OCI-LY3 (cell line): ENCODE measurements around the gene ACOT4.
"Not testable (repeated sequence)": the region's sequence is repeated elsewhere in the genome, so short reads cannot be mapped to it uniquely, and the experiment has no call there.

Source experiments
- H2AFZ ChIP-seq: fragments of 200-600, 300-600 bp; shearing (Covaris generic); 2 replicates; pipeline ENCODE4 v1.6.0; 2014; ENCODE audit warnings: antibody characterized with exemption, low read depth, low read length
- H3K27ac ChIP-seq: fragments of 200-600, 300-600 bp; sonication (generic); 2 replicates; pipeline ENCODE4 v1.5.1; 2014; ENCODE audit warnings: mild to moderate bottlenecking, low read length, moderate library complexity, mixed read lengths
- H3K27me3 ChIP-seq: fragments of 200-600, 300-600 bp; sonication (generic); 2 replicates; pipeline ENCODE4 v1.6.1; 2014; ENCODE audit warnings: low read depth, low read length, mixed read lengths
- H3K36me3 ChIP-seq: fragments of 200-600, 300-600 bp; sonication (generic); replicated peaks from 2 replicates; pipeline ENCODE3; 2014; ENCODE audit warnings: low read depth, low read length, mixed read lengths
- H3K4me1 ChIP-seq: fragments of 300-600, 200-600 bp; sonication (generic); 2 replicates; pipeline ENCODE4 v1.6.1; 2014; ENCODE audit warnings: low read length, mixed read lengths
- H3K4me2 ChIP-seq: fragments of 200-600, 300-600 bp; sonication (generic); 2 replicates; pipeline ENCODE4 v1.6.1; 2014; ENCODE audit warnings: low read length, mixed read lengths
- H3K4me3 ChIP-seq: fragments of 300-600, 200-600 bp; sonication (generic); 2 replicates; pipeline ENCODE4 v1.5.1; 2014; ENCODE audit warnings: antibody characterized with exemption, mild to moderate bottlenecking, low read length, moderate library complexity
- H3K79me2 ChIP-seq: fragments of 300-600, 200-600 bp; shearing (Covaris generic); 2 replicates; pipeline ENCODE4 v1.6.1; 2014; ENCODE audit warnings: mild to moderate bottlenecking, low read length, mixed read lengths
- H3K9ac ChIP-seq: fragments of 300-600, 200-600 bp; shearing (Covaris generic); 2 replicates; pipeline ENCODE4 v1.6.0; 2014; ENCODE audit warnings: mild to moderate bottlenecking, low read length, moderate library complexity
- H3K9me3 ChIP-seq: fragments of 200-600, 300-600 bp; shearing (Covaris generic); 2 replicates; pipeline ENCODE4 v1.6.1; 2014; ENCODE audit warnings: low read length, mixed read lengths; ENCODE audit not compliant: insufficient read depth
- H4K20me1 ChIP-seq: fragments of 200-600, 300-600 bp; sonication (generic); 2 replicates; pipeline ENCODE4 v1.6.1; 2016; ENCODE audit warnings: low read length, mixed read lengths; ENCODE audit not compliant: insufficient read depth
- CTCF ChIP-seq: fragments of 200-600, 300-600 bp; sonication (generic); IDR thresholded peaks from 2 replicates; pipeline ENCODE4 v1.5.1; 2014; ENCODE audit warnings: antibody characterized with exemption, low read length, low read depth
- EZH2phosphoT487 ChIP-seq: fragments of 200-600 bp; shearing (Covaris generic); IDR thresholded peaks from 2 replicates; pipeline ENCODE4 v1.6.1; 2018; ENCODE audit warnings: antibody characterized with exemption, mixed run types, low read depth

ACOT4 gene

DNA sequence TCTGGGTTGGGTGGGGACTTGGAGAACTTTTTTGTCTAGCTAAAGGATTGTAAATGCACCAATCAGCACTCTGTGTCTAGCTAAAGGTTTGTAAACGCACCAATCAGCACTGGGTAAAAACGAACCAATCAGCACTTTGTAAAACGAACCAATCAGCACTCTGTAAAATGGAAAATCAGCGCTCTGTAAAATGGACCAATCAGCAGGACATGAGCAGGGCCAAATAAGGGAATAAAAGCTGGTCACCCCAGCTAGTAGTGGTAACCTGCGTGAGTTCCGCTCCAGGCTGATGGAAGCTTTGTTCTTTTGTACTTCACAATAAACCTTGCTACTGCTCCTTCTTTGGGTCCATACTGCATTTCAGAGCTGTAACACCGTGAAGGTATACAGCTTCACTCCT is 24.3 kb upstream of the ACOT4 start:
- Histone ChIP-seq H3K27ac (no peak overlapping the region), H3K79me2 (peaks cover 16% of the 10 kb centered on the region), H3K27me3 (no peaks in the 10 kb centered on the region), H4K20me1 (peaks cover 5% of the 10 kb centered on the region; the same call in 1 of the 2 replicates), H2AFZ (no peak overlapping the region), H3K9me3 (no peaks in the 10 kb centered on the region), H3K9ac (no peak overlapping the region), H3K36me3 (peaks cover 7% of the 10 kb centered on the region), H3K4me2 (no peak overlapping the region), H3K4me3 (no peak overlapping the region), H3K4me1 (peaks cover 21% of the 10 kb centered on the region)
- TF ChIP-seq CTCF = no peak

GRCh38 chr14:73567951-73568885 is 23.5 kb upstream of the ACOT4 start:
- H3K9ac ChIP-seq = peak overlapping the region; percentile 86
- H3K27ac ChIP-seq = peak overlapping the region; percentile 63; the same call in 1 of the 2 replicates
- peak overlapping the region; percentile 86 for H3K4me3 ChIP-seq

GRCh38 chr14:73568886-73569184 is 22.8 kb upstream of the ACOT4 start:
- peak overlapping the region; percentile 97 for H3K4me2 ChIP-seq
- H3K36me3 ChIP-seq, H3K27me3 ChIP-seq, H3K9me3 ChIP-seq, H4K20me1 ChIP-seq: not testable (repeated sequence)
- peaks cover 16% of the 10 kb centered on the region for H3K79me2 ChIP-seq
- H3K27ac ChIP-seq = peak overlapping the region; percentile 63
- peak overlapping the region; percentile 86 for H3K4me3 ChIP-seq
- peaks cover 31% of the 10 kb centered on the region for H3K4me1 ChIP-seq
- peak overlapping the region; percentile 86 for H3K9ac ChIP-seq
- peak overlapping the region; percentile 89; the same call in 1 of the 2 replicates for H2AFZ ChIP-seq

More at GRCh38 chr14:73567951-73568885, 23.5 kb upstream of the ACOT4 start:
- Histone ChIP-seq H3K4me2 (peak overlapping the region; percentile 97), H3K36me3 (peaks cover 7% of the 10 kb centered on the region), H3K9me3 (no peaks in the 10 kb centered on the region), H2AFZ (0 out of 2 replicates have a peak overlapping the region, but pooled peaks have one; percentile 89), H3K79me2 (peaks cover 16% of the 10 kb centered on the region), H3K4me1 (peaks cover 25% of the 10 kb centered on the region), H4K20me1 (peaks cover 5% of the 10 kb centered on the region; the same call in 1 of the 2 replicates), H3K27me3 (no peaks in the 10 kb centered on the region)
- no peak for TF ChIP-seq EZH2phosphoT487

DNA sequence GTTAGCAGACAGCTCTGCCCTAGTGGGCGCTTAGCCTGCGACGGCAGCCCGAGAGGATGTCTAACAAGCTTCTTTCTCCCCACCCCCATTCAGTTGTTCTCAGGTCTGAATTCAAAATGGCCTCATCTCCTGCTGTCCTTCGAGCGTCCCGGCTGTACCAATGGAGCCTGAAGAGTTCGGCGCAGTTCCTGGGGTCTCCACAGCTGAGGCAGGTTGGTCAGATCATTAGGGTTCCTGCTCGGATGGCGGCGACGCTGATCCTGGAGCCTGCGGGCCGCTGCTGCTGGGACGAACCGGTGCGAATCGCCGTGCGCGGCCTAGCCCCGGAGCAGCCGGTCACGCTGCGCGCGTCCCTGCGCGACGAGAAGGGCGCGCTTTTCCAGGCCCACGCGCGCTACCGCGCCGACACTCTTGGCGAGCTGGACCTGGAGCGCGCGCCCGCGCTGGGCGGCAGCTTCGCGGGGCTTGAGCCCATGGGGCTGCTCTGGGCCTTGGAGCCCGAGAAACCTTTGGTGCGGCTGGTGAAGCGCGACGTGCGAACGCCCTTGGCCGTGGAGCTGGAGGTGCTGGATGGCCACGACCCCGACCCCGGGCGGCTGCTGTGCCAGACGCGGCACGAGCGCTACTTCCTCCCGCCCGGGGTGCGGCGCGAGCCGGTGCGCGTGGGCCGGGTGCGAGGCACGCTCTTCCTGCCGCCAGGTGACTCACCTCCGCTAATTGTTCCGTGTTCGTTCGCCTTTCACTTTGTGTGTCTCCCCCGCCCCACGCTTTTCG is 22.3 kb upstream of the ACOT4 start, which contains the start of gene ACOT2:
Gene ACOT2, plus strand, starts transcription at position 29 of the 774 bp plus-strand sequence. Its CDS starts 28 bp downstream, at position 57.
- H3K79me2 ChIP-seq = peaks cover 16% of the 10 kb centered on the region
- peak within 1 kb of the TSS; percentile 86 for H3K9ac ChIP-seq
- peak within 1 kb of the TSS; percentile 97 for H3K4me2 ChIP-seq
- not testable (repeated sequence) for H3K36me3 ChIP-seq, H3K27me3 ChIP-seq, H4K20me1 ChIP-seq, H3K9me3 ChIP-seq
- H3K27ac ChIP-seq = peak within 1 kb of the TSS; percentile 63
- H3K4me1 ChIP-seq = peaks cover 32% of the 10 kb centered on the region
- peak within 1 kb of the TSS; percentile 86 for H3K4me3 ChIP-seq
- peak within 1 kb of the TSS; percentile 89; the same call in 1 of the 2 replicates for H2AFZ ChIP-seq

DNA sequence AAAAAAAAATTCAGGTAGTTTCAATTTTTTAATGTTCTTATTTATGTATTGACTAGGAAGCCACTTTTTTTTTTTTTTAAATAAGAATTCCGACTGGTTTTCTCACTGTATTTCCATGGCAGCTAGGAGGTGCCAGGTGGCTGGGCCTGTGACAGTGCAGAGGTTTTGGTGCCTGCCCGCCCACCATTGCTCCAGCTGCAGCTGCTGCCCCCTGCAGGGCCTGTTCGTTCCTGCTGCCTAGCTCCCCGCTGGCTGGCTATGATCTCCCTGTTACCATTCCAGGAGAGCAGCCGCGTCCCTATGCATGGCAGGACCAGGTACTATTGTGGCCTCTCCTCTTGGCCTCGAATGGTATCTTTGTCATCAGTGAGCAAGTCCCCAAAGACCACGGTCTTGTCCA is 20.8 kb upstream of the ACOT4 start:
- Histone ChIP-seq H3K79me2 (peaks cover 16% of the 10 kb centered on the region), H3K4me2 (peak overlapping the region; percentile 97), H3K4me1 (peaks cover 32% of the 10 kb centered on the region)
- not testable (repeated sequence) for H3K27ac ChIP-seq, H4K20me1 ChIP-seq, H3K9ac ChIP-seq, H3K4me3 ChIP-seq, H3K9me3 ChIP-seq, H3K27me3 ChIP-seq, H2AFZ ChIP-seq, H3K36me3 ChIP-seq
- TF ChIP-seq CTCF = peak; percentile 62

- Histone ChIP-seq H3K4me2 (peak overlapping the region; percentile 14; the same call in 1 of the 2 replicates), H3K4me1 (peaks cover 30% of the 10 kb centered on the region), H3K79me2 (peaks cover 13% of the 10 kb centered on the region)
- not testable (repeated sequence) for H4K20me1 ChIP-seq, H3K4me3 ChIP-seq, H2AFZ ChIP-seq, H3K27ac ChIP-seq, H3K36me3 ChIP-seq, H3K27me3 ChIP-seq, H3K9ac ChIP-seq, H3K9me3 ChIP-seq
Observed at GRCh38 chr14:73573034-73573433, 18.6 kb upstream of the ACOT4 start.

GRCh38 chr14:73573740-73574139 is 17.9 kb upstream of the ACOT4 start:
- H4K20me1 ChIP-seq, H3K9ac ChIP-seq, H3K36me3 ChIP-seq, H3K9me3 ChIP-seq, H3K4me2 ChIP-seq, H3K4me3 ChIP-seq, H2AFZ ChIP-seq, H3K27ac ChIP-seq, H3K79me2 ChIP-seq, H3K27me3 ChIP-seq: not testable (repeated sequence)
- H3K4me1 ChIP-seq = peaks cover 23% of the 10 kb centered on the region
